Right atrium auricular region (tissue), 2 donors: ENCODE data around the gene ZNF783. TPM values are rescaled to one million over a fixed set of nuclear protein-coding genes. Genes with fewer than 3 reads are reported as not detected.

Experiments
- DNase-seq: peaks from one replicate; pipeline ENCODE4 v3.0.0-alpha.2; 2019; ENCODE audit warnings: low spot score
- H3K27ac ChIP-seq, 2 donors: fragments of 200-600 bp; sonication (generic); 1 replicate in 1 of 2; 2 replicates in 1 of 2; pipeline ENCODE4 v1.5.1; 2016 to 2019
- H3K27me3 ChIP-seq, 2 donors: fragments of 200-600 bp; sonication (generic); one replicate each; pipeline versions ENCODE4 v1.5.1 to v1.6.0; 2017 to 2019
- H3K36me3 ChIP-seq: fragments of 200-600 bp; sonication (generic); one replicate; pipeline ENCODE4 v1.5.1; 2016
- H3K4me1 ChIP-seq, 2 donors: fragments of 200-600 bp; sonication (generic); one replicate each; pipeline versions ENCODE4 v1.5.1 to v1.6.0; 2017 to 2019
- H3K4me3 ChIP-seq, 2 donors: fragments of 200-600 bp; sonication (generic); 1 replicate in 1 of 2; 2 replicates in 1 of 2; pipeline ENCODE4 v1.5.1; 2017 to 2019; ENCODE audit warnings: mild to moderate bottlenecking in 1 of 2, moderate library complexity in 1 of 2
- H3K9me3 ChIP-seq, 2 donors: fragments of 200-600 bp; sonication (generic); one replicate each; pipeline ENCODE4 v1.5.1; 2019
- total RNA-seq, 2 donors: library from RNA; depleted of rRNA; stranded (reverse); fragments of >200 nt; gene quantifications; one replicate each; pipeline ENCODE4 v1.1.0, GENCODE V29; 2016
- TF ChIP-seq, protein P1 (sequence below), 2 donors: fragments of 200-600 bp; sonication (generic); IDR thresholded peaks; one replicate each; pipeline ENCODE4 v1.5.1; 2019; ENCODE audit warnings: antibody characterized with exemption in 2 of 2

ZNF783 gene
- total RNA-seq, 2 donors from 2014 or later, result 3.7 to 5.1 TPM

DNA sequence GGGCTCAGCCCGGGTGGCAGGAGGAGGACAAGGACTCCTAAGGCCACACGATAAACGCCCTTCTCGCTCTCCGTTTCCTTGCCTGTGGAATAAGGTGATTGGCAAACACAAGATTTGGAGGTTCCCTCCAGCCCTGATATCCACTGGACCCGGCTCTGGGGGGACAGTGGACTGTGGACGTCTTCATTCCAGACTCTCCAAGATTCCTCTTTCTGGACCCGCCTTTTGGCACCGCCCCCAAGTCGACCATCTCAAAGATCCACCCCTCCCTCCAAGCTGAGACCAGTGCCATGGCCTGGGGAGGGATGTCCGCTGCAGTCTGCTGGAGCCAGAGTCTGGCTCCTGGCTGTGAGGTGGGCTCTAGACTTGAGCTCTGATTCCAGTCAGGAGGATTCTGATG is 23.6 kb downstream of the ZNF783 start:
- peaks cover 3% of the 10 kb centered on the region for H3K36me3 ChIP-seq
- peaks cover 0 to 15% of the 10 kb centered on the region in 2 donors for H3K4me1 ChIP-seq
- H3K4me3 ChIP-seq, result peak overlapping the region; percentile 44 to 71
- H3K9me3 ChIP-seq, result no peaks in the 10 kb centered on the region
- TF ChIP-seq, protein P1, sequence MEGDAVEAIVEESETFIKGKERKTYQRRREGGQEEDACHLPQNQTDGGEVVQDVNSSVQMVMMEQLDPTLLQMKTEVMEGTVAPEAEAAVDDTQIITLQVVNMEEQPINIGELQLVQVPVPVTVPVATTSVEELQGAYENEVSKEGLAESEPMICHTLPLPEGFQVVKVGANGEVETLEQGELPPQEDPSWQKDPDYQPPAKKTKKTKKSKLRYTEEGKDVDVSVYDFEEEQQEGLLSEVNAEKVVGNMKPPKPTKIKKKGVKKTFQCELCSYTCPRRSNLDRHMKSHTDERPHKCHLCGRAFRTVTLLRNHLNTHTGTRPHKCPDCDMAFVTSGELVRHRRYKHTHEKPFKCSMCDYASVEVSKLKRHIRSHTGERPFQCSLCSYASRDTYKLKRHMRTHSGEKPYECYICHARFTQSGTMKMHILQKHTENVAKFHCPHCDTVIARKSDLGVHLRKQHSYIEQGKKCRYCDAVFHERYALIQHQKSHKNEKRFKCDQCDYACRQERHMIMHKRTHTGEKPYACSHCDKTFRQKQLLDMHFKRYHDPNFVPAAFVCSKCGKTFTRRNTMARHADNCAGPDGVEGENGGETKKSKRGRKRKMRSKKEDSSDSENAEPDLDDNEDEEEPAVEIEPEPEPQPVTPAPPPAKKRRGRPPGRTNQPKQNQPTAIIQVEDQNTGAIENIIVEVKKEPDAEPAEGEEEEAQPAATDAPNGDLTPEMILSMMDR (IDR thresholded peaks at IDR 0.05), result no peak
- no peak for DNase-seq
- no peaks in the 10 kb centered on the region for H3K27me3 ChIP-seq
- peak overlapping the region; percentile 54 to 61 for H3K27ac ChIP-seq

DNA sequence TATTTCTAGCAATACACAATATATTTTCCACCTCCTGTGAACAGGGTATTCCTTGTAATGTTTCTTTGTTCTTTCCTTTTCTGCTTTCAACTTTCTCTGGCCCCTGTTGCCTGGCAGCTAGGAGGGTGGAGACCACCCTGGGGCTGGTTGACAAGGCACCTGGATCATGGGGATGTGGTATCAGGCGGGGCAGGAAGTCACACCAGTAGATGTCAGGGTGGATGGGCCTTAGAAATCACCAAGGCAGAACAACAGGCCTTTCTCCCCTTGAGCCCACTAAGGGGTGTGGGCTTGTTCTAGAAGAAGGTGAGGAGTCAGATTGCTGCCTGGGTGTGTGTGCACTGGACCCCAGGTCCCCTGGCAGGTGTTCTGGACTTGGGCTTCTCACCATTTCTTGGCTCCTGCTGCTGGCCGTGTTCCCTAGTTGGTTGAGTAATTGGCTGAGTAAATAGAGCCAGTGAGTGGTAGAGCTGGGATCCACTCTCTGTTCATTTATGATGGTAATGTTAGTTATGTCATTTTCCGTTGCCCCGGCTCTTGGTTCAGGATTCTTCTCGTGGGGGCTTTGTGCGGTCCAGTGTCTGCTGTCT is 24.9 kb downstream of the ZNF783 start:
- no peak overlapping the region for H3K27ac ChIP-seq
- no peaks in the 10 kb centered on the region for H3K9me3 ChIP-seq
- no peak overlapping the region for H3K4me3 ChIP-seq
- TF ChIP-seq, protein P1 (IDR thresholded peaks at IDR 0.05), result no peak
- no peaks in the 10 kb centered on the region for H3K36me3 ChIP-seq
- H3K4me1 ChIP-seq, result peaks cover 0 to 15% of the 10 kb centered on the region in 2 donors
- H3K27me3 ChIP-seq, result no peaks in the 10 kb centered on the region
- DNase-seq, result no peak

DNA sequence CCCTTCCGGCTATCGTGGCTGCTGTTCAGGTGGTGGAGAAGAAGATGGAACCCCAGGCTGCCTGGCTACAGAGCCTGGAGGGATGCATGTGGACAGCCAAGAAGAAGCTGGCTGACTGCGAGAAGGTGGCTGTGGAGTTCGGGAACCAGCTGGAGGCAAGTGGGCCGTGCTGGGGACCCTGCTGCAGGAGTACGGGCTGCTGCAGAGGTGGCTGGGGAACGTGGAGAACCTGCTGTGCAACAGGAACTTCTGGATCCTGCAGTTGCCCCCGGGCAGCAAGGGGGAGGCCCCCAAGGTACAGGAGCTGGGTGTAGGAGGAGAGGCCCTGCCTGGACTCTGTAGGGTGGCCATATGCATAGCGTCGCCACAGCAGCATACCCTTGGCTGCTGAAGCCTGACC is 25.6 kb downstream of the ZNF783 start:
- TF ChIP-seq, protein P1 (IDR thresholded peaks at IDR 0.05), result no peak
- Histone ChIP-seq H3K4me1 (peaks cover 0 to 15% of the 10 kb centered on the region in 2 donors), H3K27me3 (no peaks in the 10 kb centered on the region), H3K4me3 (no peak overlapping the region), H3K36me3 (no peaks in the 10 kb centered on the region), H3K27ac (no peak overlapping the region), H3K9me3 (no peaks in the 10 kb centered on the region)
- DNase-seq, result no peak

DNA sequence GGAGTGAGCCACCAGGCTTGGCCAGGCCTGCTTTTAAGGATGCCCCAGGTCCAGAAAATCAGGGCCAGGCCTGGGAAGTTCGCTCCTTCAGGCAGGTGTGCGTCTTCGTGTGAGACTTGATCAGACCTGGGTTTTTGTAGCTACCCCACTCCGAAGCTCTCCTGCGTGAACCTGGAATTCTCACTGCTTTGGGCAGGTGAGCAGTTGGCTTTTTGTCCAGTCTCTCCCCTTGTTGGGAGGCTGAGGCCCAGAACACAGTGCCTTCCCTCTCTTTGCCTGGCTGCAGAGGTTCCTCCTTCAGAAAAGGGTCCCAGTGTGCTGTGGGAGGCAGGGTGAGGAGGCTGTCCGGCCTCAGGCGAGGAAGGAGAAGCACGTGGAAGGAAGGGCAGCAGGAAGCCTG is 27.3 kb downstream of the ZNF783 start:
- Histone ChIP-seq H3K27ac (no peak overlapping the region), H3K4me3 (no peak overlapping the region), H3K27me3 (no peaks in the 10 kb centered on the region), H3K36me3 (no peaks in the 10 kb centered on the region), H3K4me1 (peaks cover 0 to 15% of the 10 kb centered on the region in 2 donors), H3K9me3 (no peaks in the 10 kb centered on the region)
- no peak for DNase-seq
- TF ChIP-seq, protein P1 (IDR thresholded peaks at IDR 0.05), result no peak

DNA sequence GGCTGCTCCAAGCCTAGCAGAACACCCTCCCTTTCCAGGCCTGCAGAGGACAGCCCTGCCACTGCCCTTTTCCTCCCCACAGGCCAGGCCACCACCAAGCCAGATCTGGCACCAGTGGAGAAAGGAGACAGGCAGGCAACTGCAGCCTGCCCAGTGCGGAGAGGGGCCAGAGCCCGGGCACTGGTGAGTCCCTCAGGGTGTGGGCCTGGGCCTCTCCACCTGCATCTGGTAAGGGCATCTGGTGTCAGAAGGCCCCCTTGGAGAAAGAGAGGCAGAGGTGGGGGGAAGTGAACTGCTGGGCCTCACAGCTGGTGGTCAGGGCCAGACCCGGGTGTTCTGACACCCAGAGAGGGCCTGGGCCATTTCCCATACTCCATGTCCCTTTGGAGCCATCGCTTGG is 27.9 kb downstream of the ZNF783 start:
- Histone ChIP-seq H3K27ac (no peak overlapping the region), H3K36me3 (peaks cover 5% of the 10 kb centered on the region), H3K4me3 (no peak overlapping the region), H3K9me3 (no peaks in the 10 kb centered on the region), H3K27me3 (no peaks in the 10 kb centered on the region), H3K4me1 (peaks cover 0 to 12% of the 10 kb centered on the region in 2 donors)
- TF ChIP-seq, protein P1 (IDR thresholded peaks at IDR 0.05), result no peak
- DNase-seq, result no peak
